Uterus (tissue), 2 donors: ENCODE data around the gene RNF5.

Source experiments
- POLR2A ChIP-seq, 2 donors: fragments of 450-650 bp; IDR thresholded peaks; one replicate each; pipeline ENCODE4 v1.6.1; 2016; ENCODE audit warnings: antibody characterized with exemption in 2 of 2, mild to moderate bottlenecking in 1 of 2, moderate library complexity in 1 of 2
- TF ChIP-seq, protein P1 (sequence below), 4 experiments: fragments of 200-600 bp in 2 of 4; fragments of 450-650 bp in 2 of 4; sonication (generic) in 2 of 4; IDR thresholded peaks; one replicate each; pipeline ENCODE4 v1.5.1; 2016 to 2019; ENCODE audit warnings: antibody characterized with exemption in 4 of 4, mild to moderate bottlenecking in 2 of 4, moderate library complexity in 1 of 4

- no peak for TF ChIP-seq POLR2A (IDR thresholded peaks at IDR 0.05)
- TF ChIP-seq, protein P1, sequence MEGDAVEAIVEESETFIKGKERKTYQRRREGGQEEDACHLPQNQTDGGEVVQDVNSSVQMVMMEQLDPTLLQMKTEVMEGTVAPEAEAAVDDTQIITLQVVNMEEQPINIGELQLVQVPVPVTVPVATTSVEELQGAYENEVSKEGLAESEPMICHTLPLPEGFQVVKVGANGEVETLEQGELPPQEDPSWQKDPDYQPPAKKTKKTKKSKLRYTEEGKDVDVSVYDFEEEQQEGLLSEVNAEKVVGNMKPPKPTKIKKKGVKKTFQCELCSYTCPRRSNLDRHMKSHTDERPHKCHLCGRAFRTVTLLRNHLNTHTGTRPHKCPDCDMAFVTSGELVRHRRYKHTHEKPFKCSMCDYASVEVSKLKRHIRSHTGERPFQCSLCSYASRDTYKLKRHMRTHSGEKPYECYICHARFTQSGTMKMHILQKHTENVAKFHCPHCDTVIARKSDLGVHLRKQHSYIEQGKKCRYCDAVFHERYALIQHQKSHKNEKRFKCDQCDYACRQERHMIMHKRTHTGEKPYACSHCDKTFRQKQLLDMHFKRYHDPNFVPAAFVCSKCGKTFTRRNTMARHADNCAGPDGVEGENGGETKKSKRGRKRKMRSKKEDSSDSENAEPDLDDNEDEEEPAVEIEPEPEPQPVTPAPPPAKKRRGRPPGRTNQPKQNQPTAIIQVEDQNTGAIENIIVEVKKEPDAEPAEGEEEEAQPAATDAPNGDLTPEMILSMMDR (IDR thresholded peaks at IDR 0.05) = no peak
These were observed 21.3 kb upstream of the RNF5 start for GRCh38 chr6:32156891-32157290.
